HCT116 (cell line): ENCODE results near the gene DOK5.

Experiments
- EZH2 ChIP-seq: fragments of 200-600 bp; sonication (generic); IDR thresholded peaks from 2 replicates; pipeline ENCODE4 v1.6.1; 2017; ENCODE audit warnings: antibody characterized with exemption, mixed run types
- POLR2AphosphoS5 ChIP-seq: IDR thresholded peaks from 2 replicates; pipeline ENCODE4 v1.6.1; 2011; ENCODE audit warnings: mild to moderate bottlenecking, low read depth, low read length, moderate library complexity
- RAD21 ChIP-seq: IDR thresholded peaks from 2 replicates; pipeline ENCODE4 v1.6.1; 2012; ENCODE audit warnings: low read depth, mild to moderate bottlenecking
- SP1 ChIP-seq: IDR thresholded peaks from 2 replicates; pipeline ENCODE4 v1.6.1; 2012; ENCODE audit warnings: low read depth
- TF ChIP-seq, protein P1 (sequence below): IDR thresholded peaks from 2 replicates; pipeline ENCODE4 v1.6.1; 2012
- TF ChIP-seq, protein P2 (sequence below), 3 experiments: fragments of 200-600 bp in 1 of 3; sonication (generic) in 1 of 3; IDR thresholded peaks in 2 of 3; conservative IDR thresholded peaks in 1 of 3; 2 replicates each; pipeline ENCODE4 v1.5.1; 2012 to 2017; ENCODE audit warnings: low read depth in 2 of 3, low read length in 2 of 3, antibody characterized with exemption in 1 of 3, borderline replicate concordance in 1 of 3, control low read depth in 1 of 3, mild to moderate bottlenecking in 1 of 3, mixed read lengths in 1 of 3, mixed run types in 1 of 3, moderate library complexity in 1 of 3; ENCODE audit not compliant: insufficient read depth in 1 of 3

DNA sequence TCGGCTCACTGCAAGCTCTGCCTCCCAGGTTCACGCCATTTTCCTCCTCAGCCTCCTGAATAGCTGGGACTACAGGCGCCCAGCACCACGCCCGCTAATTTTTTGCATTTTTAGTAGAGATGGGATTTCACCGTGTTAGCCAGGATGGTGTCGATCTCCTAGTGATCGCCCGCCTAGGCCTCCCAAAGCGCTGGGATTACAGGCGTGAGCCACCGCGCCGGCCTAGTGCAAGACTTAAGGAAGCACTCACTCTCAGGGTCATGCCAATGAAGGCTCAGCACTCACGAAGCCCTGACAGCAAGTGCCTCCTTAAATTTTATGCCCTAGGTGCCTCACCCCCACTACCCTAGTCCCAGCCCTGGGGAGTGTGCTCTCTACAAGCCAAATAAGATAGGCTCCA is 4.7 kb upstream of the DOK5 start:
- TF ChIP-seq, protein P1, sequence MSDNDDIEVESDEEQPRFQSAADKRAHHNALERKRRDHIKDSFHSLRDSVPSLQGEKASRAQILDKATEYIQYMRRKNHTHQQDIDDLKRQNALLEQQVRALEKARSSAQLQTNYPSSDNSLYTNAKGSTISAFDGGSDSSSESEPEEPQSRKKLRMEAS = no peak
- TF ChIP-seq EZH2 = no peak
- TF ChIP-seq POLR2AphosphoS5 = no peak
- TF ChIP-seq RAD21 = no peak
- TF ChIP-seq, protein P2, sequence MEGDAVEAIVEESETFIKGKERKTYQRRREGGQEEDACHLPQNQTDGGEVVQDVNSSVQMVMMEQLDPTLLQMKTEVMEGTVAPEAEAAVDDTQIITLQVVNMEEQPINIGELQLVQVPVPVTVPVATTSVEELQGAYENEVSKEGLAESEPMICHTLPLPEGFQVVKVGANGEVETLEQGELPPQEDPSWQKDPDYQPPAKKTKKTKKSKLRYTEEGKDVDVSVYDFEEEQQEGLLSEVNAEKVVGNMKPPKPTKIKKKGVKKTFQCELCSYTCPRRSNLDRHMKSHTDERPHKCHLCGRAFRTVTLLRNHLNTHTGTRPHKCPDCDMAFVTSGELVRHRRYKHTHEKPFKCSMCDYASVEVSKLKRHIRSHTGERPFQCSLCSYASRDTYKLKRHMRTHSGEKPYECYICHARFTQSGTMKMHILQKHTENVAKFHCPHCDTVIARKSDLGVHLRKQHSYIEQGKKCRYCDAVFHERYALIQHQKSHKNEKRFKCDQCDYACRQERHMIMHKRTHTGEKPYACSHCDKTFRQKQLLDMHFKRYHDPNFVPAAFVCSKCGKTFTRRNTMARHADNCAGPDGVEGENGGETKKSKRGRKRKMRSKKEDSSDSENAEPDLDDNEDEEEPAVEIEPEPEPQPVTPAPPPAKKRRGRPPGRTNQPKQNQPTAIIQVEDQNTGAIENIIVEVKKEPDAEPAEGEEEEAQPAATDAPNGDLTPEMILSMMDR (IDR thresholded peaks at IDR 0.05 in 2 of 3, conservative IDR thresholded peaks at IDR 0.05 in 1 of 3; ENCODE audit: borderline replicate concordance in 1 of 3, insufficient read depth in 1 of 3, low read depth in 2 of 3, low read length in 2 of 3) = no peak
- no peak for TF ChIP-seq SP1
